ENCODE results near the gene NUMBL.

- TF ChIP-seq, protein P1, sequence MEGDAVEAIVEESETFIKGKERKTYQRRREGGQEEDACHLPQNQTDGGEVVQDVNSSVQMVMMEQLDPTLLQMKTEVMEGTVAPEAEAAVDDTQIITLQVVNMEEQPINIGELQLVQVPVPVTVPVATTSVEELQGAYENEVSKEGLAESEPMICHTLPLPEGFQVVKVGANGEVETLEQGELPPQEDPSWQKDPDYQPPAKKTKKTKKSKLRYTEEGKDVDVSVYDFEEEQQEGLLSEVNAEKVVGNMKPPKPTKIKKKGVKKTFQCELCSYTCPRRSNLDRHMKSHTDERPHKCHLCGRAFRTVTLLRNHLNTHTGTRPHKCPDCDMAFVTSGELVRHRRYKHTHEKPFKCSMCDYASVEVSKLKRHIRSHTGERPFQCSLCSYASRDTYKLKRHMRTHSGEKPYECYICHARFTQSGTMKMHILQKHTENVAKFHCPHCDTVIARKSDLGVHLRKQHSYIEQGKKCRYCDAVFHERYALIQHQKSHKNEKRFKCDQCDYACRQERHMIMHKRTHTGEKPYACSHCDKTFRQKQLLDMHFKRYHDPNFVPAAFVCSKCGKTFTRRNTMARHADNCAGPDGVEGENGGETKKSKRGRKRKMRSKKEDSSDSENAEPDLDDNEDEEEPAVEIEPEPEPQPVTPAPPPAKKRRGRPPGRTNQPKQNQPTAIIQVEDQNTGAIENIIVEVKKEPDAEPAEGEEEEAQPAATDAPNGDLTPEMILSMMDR (IDR thresholded peaks at IDR 0.05) = no peak
- no peak for TF ChIP-seq EP300 (IDR thresholded peaks at IDR 0.05)
- no peak for TF ChIP-seq POLR2AphosphoS5 (IDR thresholded peaks at IDR 0.05)
Observed at GRCh38 chr19:40707615-40708014, 17.2 kb upstream of the NUMBL start.

All from gastroesophageal sphincter (tissue), 3 donors.